HG03060 (cell line): Measurements from ENCODE around the gene TNP1.

ENCODE experiments used
- ATAC-seq: cut with Tn5 transposase; IDR thresholded peaks from one replicate; pipeline ENCODE4 v1.9.1; 2021; ENCODE audit warnings: low read depth, moderate number of reproducible peaks; ENCODE audit not compliant: unreplicated experiment

The TNP1 gene

DNA sequence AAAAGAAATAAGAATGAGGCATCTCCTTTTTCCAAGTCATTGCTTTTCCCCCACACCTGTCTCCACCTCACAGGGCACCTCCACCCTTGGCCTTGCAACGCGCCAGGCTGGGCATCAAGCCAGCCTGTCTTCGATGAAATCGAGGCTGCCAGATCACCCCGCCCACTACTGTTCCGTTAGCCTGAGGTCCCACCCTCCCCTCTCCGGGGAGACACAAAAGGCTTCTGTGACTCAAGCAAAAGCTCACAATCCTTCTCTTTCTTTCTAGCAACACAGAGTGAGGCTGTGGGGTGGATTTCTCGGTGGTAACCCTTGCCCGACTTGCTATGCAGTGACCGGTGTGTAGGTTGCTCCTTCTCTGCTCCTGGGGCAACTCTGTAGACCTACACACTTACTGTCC, 9.9 kb downstream of the TNP1 start:
- ATAC-seq: no peak

DNA sequence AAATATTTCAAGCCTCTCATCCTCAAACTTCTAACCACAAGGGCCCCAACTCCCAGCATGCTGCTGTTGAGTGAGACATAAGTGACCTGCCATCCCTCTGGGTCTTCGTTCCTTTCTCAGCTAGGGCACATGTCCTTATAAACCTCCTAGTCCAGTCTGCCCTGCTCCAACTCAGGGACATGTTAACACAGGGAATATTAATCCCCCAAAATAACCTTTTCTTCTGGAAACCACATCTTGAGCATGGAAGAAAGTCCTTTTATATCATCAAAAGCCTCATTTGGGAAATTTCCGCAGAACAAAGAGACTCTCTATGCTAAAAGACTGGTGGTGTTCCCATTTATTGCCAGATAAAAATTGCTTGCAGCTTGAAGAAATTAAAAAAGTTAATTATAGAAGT, 14.4 kb downstream of the TNP1 start:
- no peak for ATAC-seq

DNA sequence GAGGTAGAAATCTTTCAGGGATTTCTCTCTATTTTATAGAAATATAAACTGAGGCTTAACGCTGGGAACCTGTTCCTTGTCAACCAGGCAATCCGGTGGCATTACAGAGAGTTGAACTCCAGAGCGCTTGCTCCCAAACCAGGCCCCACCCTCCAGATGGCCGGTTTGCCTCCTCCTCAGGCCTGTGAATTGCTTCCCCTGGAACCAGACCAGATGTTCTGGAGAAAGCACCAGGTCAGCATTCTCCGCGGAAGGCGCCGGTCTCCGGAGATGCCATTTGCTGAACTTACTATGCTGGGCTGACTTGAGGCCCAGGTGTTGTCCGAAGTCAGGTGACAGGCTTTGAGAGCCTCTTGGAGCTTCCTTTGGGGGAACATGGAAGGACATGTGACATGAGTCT, 17.2 kb downstream of the TNP1 start:
- ATAC-seq: no peak

DNA sequence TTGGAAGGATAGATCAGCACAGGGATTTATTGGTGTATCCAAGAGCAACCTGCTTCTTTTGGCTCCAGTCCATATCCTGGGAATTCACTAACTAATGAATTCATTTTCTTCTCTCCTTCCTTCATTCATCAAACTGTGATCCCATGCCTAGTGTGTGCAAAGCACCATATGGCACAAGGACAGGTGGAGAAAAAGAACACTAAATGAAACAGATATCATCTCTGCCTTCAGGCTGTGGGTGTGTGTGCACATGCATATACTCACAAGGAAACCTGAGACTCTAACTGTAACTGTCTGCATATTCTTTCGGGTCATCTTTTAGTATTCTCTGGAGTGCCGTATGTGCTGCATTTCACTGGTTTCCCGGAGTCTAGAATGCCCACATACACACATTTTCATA, 20.2 kb downstream of the TNP1 start:
- ATAC-seq: no peak

DNA sequence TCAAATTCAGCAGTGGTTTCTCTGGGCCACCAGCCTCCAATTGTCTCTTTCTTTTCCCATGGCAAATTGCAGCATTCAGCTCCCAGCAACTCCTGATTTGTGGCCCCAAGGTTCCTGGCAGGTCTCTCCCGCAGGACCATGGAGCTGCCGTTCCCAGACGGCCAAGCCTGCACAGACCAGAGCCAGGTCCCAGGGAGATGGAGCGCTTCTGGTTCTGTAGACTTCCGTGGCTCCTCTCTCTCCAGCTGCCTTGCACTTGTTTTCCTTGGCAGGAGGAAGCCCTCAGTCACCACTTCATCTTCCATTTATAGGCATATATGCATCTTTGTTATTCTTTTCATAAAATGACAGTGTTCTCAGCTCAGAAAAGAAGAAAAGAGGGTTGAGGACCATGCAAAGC, 21.7 kb downstream of the TNP1 start:
- ATAC-seq: no peak

DNA sequence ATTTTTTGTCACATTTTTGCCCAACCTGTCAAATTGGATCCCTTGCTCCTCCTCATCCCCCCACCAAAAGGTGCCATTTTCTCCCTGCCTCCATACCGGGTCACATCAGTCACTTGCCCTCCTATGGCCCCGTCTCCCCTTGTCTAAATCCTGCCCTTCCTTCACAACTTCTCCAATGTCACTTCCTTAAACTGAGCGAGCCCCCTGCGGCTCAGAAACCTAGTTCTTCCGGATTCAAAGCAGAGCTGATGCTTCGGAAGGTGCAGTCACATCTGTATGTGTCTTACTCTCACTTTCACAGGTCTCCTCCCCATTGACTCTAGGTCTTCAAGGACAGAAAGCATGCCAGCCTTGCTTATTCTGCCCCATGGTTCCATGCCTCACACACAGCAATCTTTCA, 22.1 kb downstream of the TNP1 start:
- no peak for ATAC-seq

DNA sequence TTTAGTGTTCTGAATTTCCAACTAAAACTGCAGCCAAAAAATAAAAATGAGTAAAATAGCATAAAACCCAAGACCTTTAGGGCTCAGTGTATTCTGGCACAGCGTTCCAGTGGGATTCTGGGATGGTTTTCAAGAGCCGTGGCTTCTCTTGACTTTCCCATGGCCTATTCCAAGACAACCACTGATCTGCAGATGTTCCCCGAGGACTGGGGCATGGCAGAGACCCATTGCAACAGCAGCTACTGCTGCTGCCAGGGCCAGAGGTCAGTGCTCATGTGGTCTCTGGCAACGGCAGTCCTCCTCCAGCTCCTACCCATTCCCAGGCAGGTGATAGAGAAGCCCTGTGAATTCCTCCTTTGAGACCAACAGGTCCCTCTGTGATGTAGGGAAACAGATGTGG, 26.8 kb downstream of the TNP1 start:
- no peak for ATAC-seq

DNA sequence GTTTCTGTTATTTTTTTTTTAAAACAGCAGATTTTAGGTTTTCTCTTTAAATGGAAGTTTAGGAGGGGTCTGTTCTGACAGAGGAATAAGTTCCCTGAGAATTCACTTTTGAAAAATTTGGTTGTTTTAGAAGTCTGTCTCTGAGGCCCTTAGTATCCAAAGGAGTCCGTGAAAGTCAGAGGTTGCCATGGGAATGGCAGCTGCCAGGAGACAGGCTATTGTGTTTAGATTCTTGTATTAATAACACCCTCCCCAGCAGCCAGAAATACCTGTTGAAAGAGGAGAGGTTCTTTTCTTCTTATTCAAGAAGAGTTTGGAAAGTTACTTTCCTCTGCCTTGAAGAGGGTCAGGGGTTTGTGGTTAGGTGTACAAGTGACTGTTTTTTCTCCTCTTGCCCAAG, 29.5 kb downstream of the TNP1 start:
- ATAC-seq: no peak

DNA sequence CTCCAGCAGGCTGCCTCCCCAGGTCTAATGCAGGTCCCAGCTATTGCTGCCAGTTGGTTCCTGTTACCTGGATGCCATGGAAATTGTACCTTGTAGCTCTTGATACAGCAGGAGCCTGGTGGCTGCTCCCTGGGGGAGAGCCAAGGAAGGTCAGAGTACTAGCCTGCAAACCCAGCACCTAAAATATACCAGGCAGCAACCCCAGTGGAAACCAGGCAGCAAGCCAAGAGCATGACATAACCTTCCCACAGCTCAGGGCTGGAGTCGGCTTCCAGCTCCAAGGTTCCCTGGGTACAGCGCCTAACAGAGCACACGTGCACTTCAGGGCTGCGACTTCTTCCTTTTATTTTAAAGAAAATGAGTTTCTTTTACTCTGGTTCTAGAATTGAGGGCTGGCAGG, 30.3 kb downstream of the TNP1 start:
- no peak for ATAC-seq

DNA sequence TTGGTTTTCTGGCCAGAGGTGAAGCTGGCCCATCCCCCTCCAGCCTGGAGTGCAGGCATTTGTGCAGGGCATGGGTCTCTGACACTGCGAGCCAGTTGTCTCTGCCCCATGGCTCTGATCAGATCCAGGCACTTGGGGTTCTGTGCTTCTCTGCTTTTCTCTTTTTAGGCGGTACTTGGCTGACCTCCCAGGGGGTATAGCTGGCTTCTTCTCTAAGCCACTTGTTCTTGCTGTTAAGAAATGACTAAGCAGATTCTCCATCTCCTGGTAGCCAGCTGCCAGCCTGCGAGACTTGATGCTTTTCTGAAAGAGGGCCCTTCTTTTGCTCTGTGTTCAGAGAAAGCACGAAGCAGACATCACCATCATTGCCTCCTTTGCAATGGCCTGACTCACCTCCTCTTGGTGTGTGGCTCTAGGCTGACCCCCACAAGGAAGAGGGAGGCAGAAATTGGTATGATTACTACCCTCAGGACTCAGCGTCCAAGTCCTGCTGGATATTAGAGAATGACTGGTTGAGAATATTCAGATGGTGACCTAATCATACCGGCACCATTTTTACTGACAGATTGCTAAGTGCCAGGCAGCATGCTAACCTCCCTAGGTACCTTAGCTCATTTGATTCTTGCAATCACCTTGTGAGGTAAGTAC, 32.7 kb downstream of the TNP1 start:
- no peak for ATAC-seq

DNA sequence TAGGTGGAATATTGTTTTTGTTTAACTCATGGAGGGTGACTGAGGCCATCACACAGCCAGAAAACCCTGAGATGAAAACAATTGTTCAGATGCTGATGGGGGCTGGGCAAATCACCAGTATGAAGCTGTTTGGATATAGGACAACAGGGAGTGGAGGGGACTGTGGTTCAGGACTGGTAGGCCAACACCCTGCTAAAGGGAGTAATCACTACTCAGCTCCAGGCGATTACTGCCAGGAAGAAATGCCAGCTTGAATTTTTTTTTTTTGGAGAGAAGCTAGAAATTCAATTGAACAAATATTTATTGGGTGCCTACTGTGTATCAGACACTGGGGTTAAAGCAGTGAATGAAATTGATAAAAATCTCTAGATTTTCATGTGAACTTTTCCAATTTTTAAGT, 37.4 kb downstream of the TNP1 start:
- ATAC-seq: no peak

DNA sequence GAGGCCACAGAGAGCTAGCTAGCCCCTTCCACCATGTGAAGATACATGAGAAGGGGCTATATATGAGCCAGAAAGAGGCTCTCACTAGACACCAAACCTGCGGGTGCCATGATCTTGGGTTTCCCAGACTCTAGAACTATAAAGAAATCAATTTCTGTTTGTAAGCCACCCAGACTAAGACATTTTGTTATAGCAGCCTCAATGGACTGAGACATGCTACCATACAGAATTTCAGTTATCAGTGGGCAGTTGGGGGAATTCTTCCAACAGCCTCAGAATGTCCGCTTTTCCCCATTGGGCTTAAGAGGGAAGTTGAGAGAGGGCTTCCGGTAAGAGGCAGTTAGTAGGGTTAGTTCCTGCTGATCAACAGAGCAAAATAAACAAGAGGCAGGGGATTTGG, 39.2 kb downstream of the TNP1 start:
- no peak for ATAC-seq

DNA sequence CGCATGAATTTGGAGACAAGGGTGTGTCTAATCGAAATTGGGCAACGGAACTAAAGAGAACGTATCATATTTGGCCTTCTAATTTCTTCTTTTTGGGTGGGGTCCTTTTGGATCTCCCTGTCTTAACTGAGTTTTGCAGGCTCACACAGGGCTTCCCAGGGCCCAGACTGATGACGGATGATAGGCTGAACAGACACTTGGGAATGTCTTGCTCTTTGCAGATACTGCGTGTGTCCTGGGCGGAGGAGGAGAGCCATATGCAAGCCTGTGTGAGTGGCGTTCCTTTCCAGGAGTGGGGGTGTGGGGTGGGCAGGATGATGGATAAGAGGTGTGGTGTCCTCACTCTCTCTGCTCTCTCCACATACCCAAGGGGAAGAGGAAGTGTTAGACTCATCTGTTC, 40.1 kb downstream of the TNP1 start:
- ATAC-seq: no peak

DNA sequence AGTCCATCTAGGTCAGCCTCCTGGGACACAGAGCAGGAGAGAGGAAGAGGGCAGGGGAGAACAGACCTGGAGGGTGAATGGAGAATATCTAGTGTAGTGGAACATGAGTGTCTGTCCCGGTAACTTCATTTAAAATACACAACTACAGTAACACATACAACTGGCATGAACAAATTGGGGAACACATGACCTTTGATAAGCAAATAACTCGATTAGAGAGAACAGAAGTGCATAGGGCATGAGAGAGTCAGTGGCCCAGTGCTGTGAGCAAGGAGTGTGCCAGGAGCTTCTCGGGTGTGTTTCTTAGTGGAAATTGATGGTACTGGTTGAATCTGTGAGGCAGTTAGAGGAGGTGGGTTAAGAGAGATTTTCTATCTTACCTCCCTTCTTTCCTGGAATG, 40.8 kb downstream of the TNP1 start:
- no peak for ATAC-seq

DNA sequence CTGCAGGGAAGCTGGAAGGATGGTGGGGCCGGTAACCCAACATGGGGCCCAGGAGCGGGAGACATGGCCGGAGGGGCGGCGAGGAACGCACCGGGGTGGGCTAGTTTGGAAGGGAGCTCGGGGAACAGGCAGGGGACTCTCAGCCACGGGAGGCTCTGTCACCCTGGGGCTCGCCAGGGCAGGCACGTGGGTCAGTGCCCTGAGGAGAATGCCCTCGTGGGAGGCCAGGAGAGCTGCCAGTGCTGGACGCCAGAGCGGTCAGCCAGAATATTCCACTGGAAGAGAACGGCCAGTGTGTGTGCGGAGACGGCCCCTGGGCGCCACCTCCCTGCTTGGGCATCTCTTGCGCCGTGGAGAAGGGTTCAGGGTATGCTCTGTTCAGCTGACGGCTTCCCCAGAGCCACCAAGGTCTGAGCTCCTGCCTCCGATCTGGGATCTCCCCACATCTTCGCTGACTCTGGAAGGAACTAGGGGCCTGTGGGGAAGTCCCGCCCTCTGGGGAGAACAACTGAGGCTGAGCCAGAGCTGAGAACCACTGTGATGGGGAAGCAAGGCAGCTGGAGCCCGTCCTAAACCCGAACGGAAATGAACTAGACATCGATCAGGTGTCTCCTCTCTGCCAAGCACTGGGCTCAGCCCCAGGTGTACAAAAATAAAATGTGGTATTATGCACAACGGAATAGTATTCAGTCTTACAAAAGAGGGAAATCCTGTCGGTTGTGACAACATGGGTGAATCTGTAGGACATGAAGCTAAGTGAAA, 49.3 kb downstream of the TNP1 start:
- no peak for ATAC-seq
